Left cardiac atrium (tissue), 4 donors: Measurements from ENCODE around the gene VSTM4. TPM values are rescaled to one million over a fixed set of nuclear protein-coding genes. Genes with fewer than 3 reads are reported as not detected.

Source experiments
- ATAC-seq, 2 donors: fragments of 200-7000 bp; cut with Tn5 transposase; one replicate each; pipeline ENCODE4 v1.9.1; 2020; ENCODE audit warnings: mild to moderate bottlenecking in 2 of 2, moderate library complexity in 2 of 2
- DNase-seq: peaks from one replicate; pipeline ENCODE4 v3.0.0-alpha.2; 2020
- intact Hi-C, 2 donors: fragments of 100-400 bp; cut with DNase I; formaldehyde crosslinking; loops; one replicate each; pipeline versions ENCODE4 v1.14.1 to v1.15.1; 2022 to 2023
- total RNA-seq, 2 donors: library from RNA; stranded (reverse); fragmentation: NEBNext Ultra II Directional; extraction: Animal tissue kit (Norgen Biotek cat#: 25700); gene quantifications; one replicate each; pipeline ENCODE4 v1.2.1, GENCODE V29; 2021
- donor health status: DM: no; HTN: yes; CAD: no.
- donor health status: DM: no; HTN: yes; CAD: no; lungs with severe emphysema.
- donor health status: DM: yes; HTN: yes; CAD: no.
- donor health status: Dilated cardiomyopathy.

Gene VSTM4
- total RNA-seq, 2 donors from 2014 or later: 17.2 to 21.0 TPM

DNA sequence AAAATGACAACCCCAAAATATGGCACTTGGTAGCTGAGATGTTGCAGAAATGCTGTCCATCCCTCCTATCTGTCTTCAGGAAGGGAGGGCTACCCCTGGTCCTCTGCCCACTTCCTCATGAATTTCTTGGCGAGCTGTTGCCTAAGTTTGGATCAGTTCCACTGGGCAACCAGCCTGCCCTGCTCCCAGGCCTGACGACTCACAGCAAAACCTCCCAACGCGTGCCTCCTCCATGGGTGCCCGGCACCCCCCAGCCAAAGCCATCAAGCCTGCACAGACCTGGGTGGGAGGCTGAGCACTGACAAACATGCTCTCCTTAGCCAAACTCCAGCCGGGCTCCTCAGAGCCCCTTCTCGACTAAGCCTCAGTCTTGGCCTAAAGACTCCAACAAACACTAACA, 8.9 kb downstream of the VSTM4 start:
- peak; percentile 38 to 46 for ATAC-seq
- intact Hi-C loops: no loop called here
- peak; percentile 55 for DNase-seq

- DNase-seq (no peak), ATAC-seq (no peak)
- intact Hi-C loops: no loop called here
Observed at GRCh38 chr10:49105076-49105475, 10.2 kb downstream of the VSTM4 start.

DNA sequence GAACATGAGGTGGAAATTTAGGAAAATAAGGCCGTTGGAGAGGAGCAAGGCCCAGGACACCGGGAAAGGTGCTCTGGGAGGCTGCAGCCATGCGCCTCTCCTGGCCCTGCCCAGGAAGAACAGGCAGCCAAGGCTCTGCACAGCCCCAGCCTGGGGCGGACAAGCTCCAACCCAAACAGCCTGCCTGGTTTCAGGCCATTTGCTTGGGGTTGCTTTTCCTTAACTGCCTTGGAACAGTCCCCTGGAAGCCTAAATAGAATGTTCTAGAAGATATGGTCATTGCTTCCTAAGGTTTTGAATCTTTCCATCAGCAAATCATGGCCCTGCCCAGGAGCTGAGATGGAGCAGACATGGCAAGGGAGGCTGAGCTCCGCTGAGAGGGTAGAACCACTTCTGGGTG, 11.0 kb downstream of the VSTM4 start:
- DNase-seq: peak; percentile 49
- ATAC-seq: peak; percentile 45 to 65
- intact Hi-C loops: no loop called here

- ATAC-seq (no peak), DNase-seq (no peak)
- intact Hi-C loops: no loop called here
Observed at GRCh38 chr10:49103761-49104160, 11.6 kb downstream of the VSTM4 start.

- intact Hi-C loops: no loop called here
- DNase-seq (no peak), ATAC-seq (no peak)
Observed at GRCh38 chr10:49099046-49099445, 16.3 kb downstream of the VSTM4 start.

DNA sequence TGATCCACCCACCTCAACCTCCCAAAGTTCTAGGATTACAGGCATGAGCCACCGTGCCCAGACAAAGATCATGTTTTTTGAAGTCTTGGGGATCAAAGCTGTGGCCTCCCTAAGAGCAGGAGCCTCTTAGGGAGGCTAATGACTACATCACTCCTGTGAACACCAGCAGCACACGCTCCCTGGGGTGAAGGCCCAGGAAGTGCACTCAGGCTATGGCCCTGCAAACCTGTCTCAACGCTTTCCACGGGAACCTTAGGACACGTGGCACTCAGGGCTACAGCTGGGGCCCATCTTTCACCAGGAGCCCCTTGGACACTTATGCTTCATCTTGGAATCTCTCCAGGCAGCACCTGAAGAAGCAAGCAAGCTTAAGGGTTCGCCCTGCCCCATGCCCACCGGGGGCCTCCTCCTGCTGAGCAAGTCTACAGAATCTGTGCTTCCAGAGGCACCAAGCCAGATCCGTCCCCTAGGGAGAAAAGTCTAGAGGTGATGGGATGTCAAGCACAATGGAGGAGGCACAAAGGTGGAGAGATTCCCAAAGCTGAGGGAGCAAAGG, 18.4 kb downstream of the VSTM4 start:
- DNase-seq (no peak), ATAC-seq (no peak)
- intact Hi-C loops: no loop called here

DNA sequence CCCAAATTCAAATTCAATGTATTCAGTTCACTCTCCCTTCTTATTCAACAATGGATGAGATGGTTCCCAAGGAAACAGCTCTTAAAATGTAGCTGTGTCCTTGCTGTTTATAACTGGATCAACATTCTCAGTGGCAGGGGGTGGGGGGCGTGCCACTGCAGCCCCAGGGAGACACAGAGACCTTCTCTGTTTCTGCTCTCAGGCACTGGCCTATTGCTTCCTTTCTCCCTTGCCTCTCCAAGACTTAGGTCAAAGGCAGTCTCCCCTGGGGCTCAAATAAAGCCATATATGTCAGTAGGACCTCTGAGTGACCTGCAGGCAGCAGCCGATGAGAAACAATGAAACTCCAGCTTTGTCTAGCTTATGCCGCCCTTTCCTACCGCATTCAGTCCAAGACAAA, 20.7 kb downstream of the VSTM4 start:
- DNase-seq (peak; percentile 45), ATAC-seq (peak; percentile 35 to 38)
- intact Hi-C loops: no loop called here

- intact Hi-C loops: no loop called here
- DNase-seq (no peak), ATAC-seq (no peak)
Observed at GRCh38 chr10:49093922-49094321, 21.4 kb downstream of the VSTM4 start.

DNA sequence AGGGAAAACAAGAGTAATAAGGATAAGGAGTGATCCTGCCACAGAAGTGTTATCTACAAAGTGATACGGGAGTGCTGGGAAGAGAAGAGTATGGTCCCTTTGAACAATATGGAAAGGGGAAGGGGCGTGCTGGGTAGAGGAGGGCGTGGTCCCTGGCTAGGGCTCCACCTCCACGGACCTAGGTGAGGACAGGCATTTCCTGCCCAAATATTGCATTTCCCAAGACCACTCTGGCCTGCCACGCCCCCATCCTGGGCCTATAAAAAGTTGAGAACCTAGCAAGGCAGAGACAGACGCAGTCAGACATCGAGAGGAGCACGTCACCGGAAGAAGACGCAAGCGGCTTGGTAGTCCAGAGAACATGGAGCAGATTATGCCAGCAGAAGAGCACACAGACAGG, 22.8 kb downstream of the VSTM4 start:
- ATAC-seq (no peak), DNase-seq (no peak)

GRCh38 chr10:49091450-49092210, 23.7 kb downstream of the VSTM4 start:
- ATAC-seq (no peak), DNase-seq (no peak)
- intact Hi-C loops: no loop called here

More for the DNA sequence above, 22.8 kb downstream of the VSTM4 start:
- intact Hi-C loops: no loop called here

DNA sequence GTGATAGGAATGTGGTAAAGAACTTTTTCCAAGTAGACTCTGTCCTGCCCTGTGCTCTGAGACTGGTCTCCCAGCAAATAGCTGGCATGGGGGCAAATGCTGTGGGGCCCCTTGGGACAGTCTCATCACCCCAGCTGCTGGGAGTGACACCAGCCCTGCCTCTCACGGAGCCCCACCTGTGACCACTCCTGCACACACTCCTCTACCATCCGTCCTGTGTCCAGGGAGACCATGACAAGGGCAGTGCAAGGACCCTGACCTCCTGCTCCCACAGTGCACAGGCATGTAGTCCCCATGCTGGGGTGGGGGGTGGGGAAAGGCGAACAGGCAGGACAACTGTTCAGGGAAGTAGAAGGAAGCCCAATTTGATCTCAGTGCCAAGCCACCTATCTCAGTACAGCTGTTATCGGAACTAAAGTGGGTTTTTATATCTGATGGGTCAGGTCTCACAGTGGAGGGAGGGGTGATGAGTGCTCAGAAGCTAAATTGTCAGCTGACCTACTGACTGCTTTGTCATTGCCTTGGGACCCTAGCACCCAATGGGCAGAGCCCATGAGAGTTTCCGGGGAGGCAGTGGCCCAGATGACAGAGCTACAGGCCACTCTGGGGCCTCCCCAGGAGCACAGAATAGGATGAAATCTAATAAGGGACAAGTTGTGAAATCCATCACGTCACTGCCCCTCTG, 24.5 kb downstream of the VSTM4 start:
- intact Hi-C loops: no loop called here
- no peak for DNase-seq
- ATAC-seq: peak in 1 of 2 donors; percentile 8

GRCh38 chr10:49090189-49090575, 25.1 kb downstream of the VSTM4 start:
- DNase-seq (no peak), ATAC-seq (no peak)
- intact Hi-C loops: no loop called here

DNA sequence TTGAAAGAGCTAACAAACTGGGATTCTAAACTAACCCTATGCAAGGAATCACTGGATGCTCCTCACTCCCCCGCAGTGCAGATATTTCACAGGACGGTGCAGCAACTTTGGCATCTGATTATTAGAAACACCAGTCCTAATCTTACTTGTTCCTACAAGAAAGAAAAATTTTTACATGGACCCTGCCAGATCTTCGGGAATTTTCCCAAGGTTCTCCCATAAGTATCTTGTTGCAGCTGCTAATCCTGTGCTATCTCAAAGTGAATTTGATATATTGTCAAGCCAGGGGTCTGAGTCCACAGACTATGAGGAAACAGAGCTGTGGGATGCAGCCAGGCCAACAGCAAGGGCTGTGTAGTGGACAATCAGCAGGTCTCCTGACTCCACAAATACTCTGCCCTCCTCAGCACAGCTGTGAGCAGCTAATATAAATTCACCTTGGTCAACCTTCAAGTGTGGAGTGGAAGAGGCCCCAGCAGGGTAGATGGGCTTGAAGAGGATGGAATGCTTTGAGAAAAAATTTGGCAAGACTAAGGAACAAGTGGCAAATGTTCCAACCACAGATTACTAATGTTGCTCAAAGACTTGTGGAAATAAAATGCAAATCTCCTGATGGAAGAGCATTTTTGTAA, 25.6 kb downstream of the VSTM4 start:
- intact Hi-C loops: no loop called here
- DNase-seq (no peak), ATAC-seq (peak; percentile 74 to 80)

DNA sequence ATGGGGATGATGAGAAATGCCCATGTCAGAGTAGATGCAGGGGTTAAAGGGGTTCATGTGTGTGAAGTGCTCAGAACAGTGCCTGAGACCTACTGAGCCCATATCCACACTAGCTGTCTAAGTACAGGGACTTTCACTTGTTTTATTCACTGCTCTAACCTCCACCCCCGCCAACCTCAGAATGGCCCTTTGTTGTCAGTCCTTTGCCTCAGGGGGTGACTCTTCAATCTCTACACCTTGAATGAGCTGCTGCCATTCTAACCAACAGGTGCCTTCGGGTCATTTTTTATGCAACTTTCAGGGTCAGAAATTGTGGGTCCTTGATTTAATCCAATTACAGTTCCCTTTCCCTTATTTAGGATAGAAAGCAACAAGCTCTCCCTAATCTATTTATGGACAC, 26.2 kb downstream of the VSTM4 start:
- intact Hi-C loops: no loop called here
- DNase-seq: no peak
- ATAC-seq: peak in 1 of 2 donors; percentile 4

DNA sequence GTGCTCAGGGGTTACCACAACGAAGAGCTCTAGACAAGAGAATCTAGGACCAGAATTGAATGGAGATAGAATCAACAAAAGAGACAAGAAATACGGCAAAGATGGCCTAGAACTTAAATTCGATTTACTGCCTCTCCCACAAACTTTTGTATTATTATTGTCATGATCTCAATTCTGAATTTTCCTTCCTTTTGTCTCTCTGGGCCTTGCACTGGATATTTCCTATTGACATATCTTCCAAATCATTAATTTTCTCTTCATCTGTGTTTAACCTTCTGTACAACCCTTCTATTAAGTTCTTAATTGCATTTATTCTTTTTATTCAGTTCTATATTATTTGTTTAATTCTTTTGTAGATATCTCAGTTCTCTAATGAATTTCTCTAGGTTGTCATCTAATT, 28.4 kb downstream of the VSTM4 start:
- intact Hi-C loops: no loop called here
- ATAC-seq (no peak), DNase-seq (no peak)

- ATAC-seq (peak; percentile 52 to 60), DNase-seq (peak; percentile 44)
- intact Hi-C loops: no loop called here
Observed at GRCh38 chr10:49083261-49083660, 32.1 kb downstream of the VSTM4 start.

DNA sequence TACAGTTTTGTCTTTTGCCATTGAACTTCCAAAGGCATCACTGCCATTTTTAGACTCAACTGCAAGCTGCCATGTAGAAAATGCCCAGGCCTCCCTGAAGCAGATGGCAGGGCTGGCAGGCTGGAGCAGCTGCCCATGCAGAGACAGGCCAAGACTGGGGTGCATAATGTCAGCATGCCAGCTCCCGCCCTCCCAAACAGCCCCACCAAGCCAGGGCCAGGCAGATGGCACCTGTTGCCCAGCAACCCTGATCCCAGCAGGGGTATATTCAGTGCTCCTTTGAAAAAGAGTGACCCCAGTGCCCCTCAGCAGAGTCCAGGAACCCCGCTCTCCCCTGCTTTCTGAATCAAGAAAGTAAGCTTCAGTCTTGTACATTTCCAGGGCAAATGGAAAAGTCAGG, 32.6 kb downstream of the VSTM4 start:
- ATAC-seq (peak in 1 of 2 donors; percentile 49), DNase-seq (no peak)
- intact Hi-C loops: no loop called here

DNA sequence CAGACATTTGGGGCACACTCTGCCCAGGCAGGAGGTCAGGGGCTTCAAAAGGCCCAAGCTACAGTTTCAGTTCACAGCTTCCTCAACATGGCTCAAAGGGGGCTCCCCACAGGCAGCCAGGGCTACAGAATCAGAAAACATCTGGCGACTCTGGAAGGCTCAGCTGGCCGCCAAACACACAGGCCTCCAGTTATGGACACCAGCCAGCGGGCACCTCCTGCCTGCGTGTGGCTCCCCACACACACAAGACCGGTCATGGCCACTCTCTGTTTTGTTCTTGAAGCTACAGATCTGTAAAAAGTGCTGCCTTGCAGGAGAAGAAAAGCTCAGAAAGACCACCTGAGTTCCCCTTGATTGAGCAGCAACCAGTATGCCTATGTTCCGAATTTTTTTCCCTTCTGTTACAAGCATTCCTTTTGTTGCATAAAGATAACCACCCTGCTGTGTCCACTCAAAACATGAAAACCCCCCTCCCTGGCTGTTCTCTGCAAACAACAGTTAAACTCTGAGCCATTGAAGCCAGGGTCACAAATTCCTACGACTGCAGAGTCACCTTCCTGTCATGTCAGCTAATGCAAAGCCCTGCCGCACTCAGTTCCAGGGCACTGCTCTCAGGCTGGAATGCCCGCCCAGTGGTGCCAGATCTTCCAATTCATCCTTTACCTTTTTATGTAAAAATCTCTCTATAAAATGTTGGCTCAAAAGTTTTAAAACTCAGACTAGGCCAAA, 33.6 kb downstream of the VSTM4 start:
- peak; percentile 44 for DNase-seq
- intact Hi-C loops: no loop called here
- peak; percentile 43 to 62 for ATAC-seq

DNA sequence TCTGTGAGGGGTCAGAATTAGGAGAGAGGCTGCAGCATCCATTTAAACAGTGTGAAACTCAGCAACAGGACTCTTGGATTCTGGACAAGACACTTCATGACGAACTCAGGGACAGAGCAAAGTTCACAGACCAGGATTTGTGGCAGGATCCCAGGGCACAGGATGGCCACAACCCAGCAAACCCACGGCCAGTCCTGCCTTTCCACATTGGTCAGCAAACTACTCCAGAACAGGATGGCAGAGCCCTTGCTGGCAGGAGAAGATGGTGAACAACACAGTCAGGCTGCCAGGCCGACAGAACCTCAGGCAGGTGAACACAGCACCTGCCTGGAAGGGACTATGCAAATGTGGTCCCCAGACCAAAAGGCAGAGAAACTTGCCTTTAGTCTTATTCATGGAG, 34.4 kb downstream of the VSTM4 start:
- ATAC-seq (peak; percentile 7 to 39), DNase-seq (no peak)
- intact Hi-C loops: no loop called here
